22Rv1 (cell line): ENCODE results near the gene DCTD.

Source experiments
- H3K27ac ChIP-seq: fragments of 450-650 bp; 2 replicates; pipeline ENCODE4 v1.5.1; 2017
- ZFX ChIP-seq: fragments of 450-650 bp; IDR thresholded peaks from 2 replicates; pipeline ENCODE4 v1.6.1; 2017; ENCODE audit warnings: antibody characterized with exemption, borderline replicate concordance
- TF ChIP-seq, protein P1 (sequence below): fragments of 450-650 bp; IDR thresholded peaks from 2 replicates; pipeline ENCODE4 v1.5.1; 2017; ENCODE audit warnings: mild to moderate bottlenecking

DCTD gene

DNA sequence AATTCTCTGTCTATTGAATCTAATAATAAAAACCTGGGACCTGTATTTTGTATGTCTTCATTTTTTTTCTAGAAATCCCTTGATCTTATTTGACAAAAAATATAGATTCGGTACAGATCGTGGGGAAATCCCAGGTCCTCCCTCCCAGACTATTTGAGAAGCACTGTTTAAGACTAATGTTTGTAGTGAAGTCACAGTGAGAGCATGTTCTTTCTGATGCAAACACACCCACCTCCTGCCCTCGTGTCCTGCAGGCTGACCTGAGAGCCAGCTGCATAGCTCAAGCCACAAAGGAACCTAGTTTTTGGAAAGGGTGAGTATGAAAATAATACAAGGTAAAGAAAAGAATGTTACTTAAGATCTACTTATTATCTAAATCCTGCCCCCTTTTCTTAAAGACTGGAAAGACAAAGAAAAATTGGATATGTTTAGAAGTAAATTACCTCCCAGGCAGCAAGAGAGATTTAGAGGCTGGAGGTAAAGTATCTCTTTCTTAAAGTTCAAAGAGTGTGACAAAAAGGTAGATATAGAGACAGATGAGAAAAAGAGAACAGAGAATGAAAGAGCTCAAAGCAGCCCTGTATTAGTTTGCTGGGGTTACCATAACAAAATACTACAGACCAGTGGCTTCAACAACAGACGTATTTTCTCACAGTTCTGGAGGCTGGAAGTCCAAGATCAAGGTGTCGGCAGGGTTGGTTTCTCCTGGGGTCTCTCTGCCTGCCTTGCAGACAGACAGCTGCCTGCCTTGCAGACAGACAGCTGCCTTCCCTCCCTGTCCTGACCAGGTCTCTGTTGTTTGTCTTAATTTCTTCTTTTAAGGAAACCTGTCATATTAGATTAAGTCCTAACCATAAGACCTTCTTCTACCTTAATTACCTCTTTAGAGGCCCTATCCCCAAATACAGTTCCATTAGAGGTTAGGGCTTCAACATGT, 20.4 kb upstream of the DCTD start:
- no peak overlapping the region for H3K27ac ChIP-seq
- TF ChIP-seq, protein P1, sequence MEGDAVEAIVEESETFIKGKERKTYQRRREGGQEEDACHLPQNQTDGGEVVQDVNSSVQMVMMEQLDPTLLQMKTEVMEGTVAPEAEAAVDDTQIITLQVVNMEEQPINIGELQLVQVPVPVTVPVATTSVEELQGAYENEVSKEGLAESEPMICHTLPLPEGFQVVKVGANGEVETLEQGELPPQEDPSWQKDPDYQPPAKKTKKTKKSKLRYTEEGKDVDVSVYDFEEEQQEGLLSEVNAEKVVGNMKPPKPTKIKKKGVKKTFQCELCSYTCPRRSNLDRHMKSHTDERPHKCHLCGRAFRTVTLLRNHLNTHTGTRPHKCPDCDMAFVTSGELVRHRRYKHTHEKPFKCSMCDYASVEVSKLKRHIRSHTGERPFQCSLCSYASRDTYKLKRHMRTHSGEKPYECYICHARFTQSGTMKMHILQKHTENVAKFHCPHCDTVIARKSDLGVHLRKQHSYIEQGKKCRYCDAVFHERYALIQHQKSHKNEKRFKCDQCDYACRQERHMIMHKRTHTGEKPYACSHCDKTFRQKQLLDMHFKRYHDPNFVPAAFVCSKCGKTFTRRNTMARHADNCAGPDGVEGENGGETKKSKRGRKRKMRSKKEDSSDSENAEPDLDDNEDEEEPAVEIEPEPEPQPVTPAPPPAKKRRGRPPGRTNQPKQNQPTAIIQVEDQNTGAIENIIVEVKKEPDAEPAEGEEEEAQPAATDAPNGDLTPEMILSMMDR: no peak
- no peak for TF ChIP-seq ZFX

GRCh38 chr4:182932651-182933050, 15.5 kb upstream of the DCTD start:
- TF ChIP-seq, protein P1: no peak
- no peak for TF ChIP-seq ZFX
- no peak overlapping the region for H3K27ac ChIP-seq

DNA sequence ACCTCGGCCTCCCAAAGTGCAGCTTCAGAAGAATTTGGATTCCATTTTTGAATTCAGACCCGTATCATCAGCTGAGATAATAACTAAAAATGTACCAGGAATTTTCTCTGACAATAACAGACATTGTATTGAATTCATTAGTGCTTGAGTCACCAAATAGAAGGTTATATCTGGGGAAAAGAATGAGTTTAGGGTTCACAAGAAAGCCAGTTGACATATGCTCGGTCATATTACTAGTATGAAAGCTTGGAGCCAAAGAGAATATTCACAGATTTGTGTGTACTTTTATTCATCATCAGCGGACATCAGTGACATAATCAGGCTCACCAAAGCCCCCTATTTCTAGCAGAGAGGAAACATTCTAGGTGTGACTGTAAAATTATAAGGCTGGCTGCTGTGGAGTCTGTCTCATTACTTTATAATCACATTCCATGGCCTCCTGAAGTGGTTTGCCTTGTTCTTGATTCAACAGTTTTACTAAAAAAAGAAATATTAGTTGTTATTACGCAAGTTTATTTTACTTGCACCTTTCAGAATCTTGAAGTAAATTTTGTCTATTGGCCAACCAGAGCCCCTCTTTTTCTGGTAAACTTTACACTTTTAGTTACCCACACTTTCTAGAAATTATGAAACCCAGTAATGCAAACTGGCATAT, 14.6 kb upstream of the DCTD start:
- TF ChIP-seq, protein P1: no peak
- no peak for TF ChIP-seq ZFX

GRCh38 chr4:182930889-182931288, 13.7 kb upstream of the DCTD start:
- TF ChIP-seq ZFX: no peak
- TF ChIP-seq, protein P1: no peak
- H3K27ac ChIP-seq: no peak overlapping the region

More for the DNA sequence above, 14.6 kb upstream of the DCTD start:
- no peak overlapping the region for H3K27ac ChIP-seq

DNA sequence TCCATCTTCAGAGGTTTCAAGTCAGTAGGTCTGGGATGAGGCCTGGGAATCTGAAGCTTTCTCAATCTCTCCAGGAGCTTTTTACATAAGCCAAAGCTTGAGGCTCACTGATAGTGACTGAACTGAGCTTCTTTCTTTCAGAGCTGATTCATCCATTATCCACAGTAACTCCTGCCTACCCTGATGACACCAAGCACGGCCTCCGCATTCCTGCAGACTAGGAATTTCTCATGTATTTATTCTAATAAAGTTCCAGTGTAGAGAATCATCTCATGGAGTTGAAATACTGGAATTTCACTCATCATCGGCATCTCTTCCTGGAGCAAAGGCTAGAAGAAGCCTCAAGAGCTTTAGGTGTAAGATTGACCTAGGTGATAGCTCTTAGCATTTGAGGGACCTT, 12.1 kb upstream of the DCTD start:
- no peak for TF ChIP-seq ZFX
- TF ChIP-seq, protein P1: no peak
- no peak overlapping the region for H3K27ac ChIP-seq

DNA sequence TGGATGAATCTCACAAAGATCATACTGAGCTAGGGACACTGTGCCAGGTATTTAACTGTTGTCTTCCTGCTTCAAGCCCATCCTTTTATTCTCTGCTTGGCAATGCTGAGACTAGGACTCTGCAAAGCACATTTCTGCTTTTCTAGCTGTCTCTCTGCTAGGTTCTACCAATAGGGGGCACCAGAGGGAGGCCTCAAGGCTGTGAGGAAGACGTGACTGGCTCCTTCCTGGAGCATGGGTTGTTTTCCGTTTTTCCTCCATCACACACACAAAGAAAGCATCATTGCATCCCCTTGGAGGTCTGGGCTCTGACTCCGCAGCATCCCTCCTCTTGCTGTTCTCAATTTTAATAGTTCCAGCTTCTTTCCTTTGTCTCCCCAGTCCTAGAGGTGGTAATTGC, 10.9 kb upstream of the DCTD start:
- TF ChIP-seq ZFX: no peak
- TF ChIP-seq, protein P1: peak; percentile 40
- H3K27ac ChIP-seq: no peak overlapping the region

DNA sequence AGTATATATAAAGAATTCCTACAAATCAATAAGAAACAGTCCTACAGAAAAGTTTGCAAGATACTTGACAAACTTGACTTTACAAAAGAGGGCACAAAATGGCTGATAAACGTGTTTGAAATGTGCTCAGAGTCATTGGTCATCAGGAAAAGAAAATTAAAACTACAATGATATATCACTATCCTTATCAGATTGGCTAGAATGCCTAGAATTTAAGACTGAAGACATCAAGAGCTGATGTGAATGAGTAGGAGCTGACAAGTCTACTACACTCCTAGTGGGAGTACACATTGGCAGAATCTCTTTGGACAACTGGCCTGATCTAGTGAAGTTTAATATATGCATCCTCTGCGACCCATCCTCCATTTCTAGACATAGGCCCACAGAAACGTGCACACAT, 10.3 kb upstream of the DCTD start:
- H3K27ac ChIP-seq: no peak overlapping the region
- TF ChIP-seq ZFX: no peak
- TF ChIP-seq, protein P1: no peak
